ENCODE measurements around the gene CCR6.
"Not testable (repeated sequence)": the region's sequence is repeated elsewhere in the genome, so short reads cannot be mapped to it uniquely, and the experiment has no call there.

CCR6 gene

GRCh38 chr6:167143041-167143440 lies 20.1 kb downstream of the CCR6 start:
- DNase-seq (ENCODE audit: low spot score), result no peak

DNA sequence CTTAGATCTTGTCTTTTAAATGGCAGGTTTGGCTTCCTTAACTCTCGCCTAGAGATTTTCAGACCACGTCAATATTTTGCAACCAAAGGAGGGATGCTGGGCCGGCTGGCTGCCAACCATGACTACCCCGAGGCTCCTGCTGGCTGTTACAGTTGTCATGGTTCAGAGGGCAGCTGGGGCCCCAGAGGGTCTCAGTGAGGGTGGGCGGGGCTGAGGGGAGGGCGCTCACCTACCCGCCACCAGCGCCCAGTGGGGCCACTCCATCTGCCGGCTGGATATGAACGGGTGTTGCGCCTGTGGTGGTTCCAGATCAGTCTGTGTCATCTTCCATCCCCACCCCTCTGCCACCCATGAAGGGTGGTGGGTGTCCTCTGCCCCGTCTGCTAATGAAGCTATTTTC lies 22.6 kb downstream of the CCR6 start:
- DNase-seq (ENCODE audit: low spot score), result no peak

GRCh38 chr6:167146135-167146534 lies 23.2 kb downstream of the CCR6 start:
- DNase-seq (ENCODE audit: low spot score), result no peak

DNA sequence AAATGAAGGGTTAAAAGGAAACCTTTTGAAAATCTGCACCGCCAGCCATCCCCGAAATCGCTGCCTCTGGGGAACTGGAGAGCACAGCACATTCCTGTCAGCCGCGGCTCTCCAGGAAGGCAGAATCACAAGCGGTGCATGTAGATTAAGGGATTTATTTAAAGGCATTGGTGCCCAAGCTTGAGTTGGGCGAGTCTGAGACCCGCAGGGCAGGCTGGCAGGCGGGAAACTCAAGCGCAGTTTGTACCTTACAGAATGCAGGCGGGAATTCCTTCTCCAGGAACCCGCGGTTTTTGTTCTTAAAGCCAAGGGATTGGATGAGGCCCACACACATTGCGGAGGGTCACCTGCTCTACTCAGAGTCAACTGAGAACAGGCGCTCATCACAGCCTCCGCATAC lies 24.1 kb downstream of the CCR6 start:
- no peak for DNase-seq (ENCODE audit: low spot score)

DNA sequence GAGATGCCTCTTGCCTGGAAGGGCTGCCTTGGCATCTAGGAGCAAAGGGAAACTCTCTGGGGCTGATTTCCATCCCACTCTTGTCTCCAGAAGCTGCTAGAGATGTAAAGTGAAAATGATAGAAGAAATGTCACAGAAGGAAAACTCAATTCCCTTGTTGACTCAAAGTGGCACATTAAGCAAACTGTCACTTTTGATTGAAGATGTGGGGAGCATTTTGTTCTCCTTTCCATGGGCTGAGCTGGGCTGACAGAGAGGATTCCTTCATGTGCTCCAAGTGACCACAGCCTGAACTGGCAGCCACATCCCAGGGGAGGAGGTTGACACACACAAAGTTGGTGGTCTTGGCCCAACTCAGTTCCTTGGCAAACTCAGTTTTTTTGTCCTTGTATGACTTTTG lies 25.1 kb downstream of the CCR6 start:
- DNase-seq (ENCODE audit: low spot score), result no peak

GRCh38 chr6:167148997-167149396 lies 26.1 kb downstream of the CCR6 start:
- no peak for DNase-seq (ENCODE audit: low spot score)

GRCh38 chr6:167150941-167151549 lies 28.1 kb downstream of the CCR6 start:
- DNase-seq (ENCODE audit: low spot score), result no peak

- DNase-seq (ENCODE audit: low spot score), result no peak
These were observed 28.8 kb downstream of the CCR6 start for GRCh38 chr6:167151648-167152047.

DNA sequence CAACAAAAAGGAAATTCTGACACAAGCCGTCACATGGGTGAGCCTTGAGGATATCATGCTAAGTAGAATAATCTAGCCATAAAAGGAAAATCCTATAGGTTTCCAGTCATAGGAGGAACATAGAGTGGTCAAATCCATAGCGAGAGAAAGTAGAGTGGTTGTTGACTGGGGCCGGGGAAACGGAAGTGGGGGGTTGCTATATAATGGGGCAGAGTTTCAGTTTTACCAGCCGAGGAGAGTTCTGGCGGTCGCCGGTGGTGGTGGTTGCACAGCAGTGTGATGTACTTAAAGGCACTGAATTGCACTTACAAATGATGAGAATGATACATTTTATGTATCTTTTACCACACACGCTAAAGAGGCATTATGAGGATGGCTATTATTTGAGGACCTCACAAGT lies 30.0 kb downstream of the CCR6 start:
- DNase-seq (ENCODE audit: low spot score), result no peak

DNA sequence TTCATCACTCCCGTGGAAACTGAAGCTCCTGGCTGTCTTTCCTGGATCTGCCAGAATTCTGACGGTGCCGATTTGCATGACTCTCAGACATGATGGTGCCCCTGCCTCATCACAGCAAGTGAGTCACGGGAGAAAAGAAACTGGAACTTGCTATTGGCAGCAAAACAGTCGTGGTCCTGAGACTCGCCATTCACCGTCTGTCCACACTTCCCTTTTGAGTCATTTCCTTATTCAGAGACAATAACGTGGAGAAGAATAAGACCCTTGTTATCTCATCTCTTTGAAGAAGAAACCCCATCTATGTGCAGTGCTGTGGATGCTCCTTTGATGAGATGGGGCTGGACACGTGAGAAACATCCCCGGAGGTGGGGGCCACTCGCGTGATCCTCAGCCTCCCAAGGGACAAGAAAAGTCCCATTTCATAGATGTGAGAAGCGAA lies 30.6 kb downstream of the CCR6 start:
- DNase-seq (ENCODE audit: low spot score), result peak; percentile 29

DNA sequence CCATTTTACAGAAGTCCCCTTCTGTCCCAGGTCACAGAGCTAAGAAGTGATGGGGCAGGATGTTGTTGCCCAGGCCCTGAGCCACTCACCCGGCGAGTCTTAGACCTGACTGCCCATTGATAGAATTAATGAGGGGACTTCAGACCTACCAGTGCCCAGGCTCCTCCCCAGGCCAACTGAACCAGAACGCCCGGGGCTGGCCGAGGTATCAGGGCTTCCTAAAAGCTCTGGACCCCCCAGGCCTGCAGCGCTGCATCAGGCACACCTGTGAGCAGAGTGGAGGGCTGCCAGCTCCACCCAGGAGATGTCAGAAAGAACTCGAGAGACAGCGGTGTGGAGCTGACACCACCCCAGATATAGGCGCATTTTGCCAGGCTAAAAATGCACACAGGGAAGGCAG lies 31.4 kb downstream of the CCR6 start:
- no peak for DNase-seq (ENCODE audit: low spot score)

DNA sequence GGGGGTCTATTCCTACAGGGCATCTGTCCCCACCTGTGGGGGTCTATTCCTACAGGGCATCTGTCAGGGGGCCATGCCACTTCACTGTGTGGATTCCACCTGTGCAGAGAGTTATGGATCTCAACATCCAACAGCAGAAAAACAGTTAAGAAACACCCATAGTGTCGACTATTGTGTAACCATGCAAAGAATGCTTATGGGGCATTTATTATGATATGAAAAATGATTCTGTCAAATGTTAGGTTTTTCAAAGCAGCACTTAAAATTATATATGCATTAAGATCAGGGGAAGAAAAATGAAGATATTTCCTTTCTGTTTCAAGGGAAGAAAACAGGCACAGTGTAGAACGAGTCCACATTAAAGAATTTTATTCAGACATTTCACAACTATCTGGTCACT lies 32.0 kb downstream of the CCR6 start:
- no peak for DNase-seq (ENCODE audit: low spot score)

DNA sequence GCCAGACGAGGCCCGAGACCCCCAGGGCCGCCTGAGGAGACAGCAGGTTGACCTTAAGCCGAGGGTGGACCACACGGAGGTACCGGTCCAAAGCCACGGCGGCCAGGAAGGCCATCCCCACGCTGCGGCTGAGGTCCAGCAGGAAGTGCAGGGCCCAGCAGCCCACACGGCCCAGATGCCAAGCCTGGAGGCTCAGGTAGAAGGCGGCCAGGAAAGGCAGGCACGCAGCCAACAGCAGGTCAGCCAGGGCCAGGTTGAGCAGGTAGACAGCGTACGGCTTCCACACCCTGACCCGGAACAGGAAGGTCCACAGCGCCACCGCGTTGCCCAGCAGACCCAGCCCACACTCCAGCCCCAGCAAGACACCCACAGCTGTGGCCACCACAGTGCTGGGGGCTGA lies 34.5 kb downstream of the CCR6 start:
- DNase-seq (ENCODE audit: low spot score), result no peak

GRCh38 chr6:167157863-167158262 lies 35.0 kb downstream of the CCR6 start, which contains the start of gene GPR31:
GPR31 (minus strand) TSS chr6:167157980; CDS start chr6:167157831, 149 bp downstream.
- DNase-seq (ENCODE audit: low spot score), result no peak

DNA sequence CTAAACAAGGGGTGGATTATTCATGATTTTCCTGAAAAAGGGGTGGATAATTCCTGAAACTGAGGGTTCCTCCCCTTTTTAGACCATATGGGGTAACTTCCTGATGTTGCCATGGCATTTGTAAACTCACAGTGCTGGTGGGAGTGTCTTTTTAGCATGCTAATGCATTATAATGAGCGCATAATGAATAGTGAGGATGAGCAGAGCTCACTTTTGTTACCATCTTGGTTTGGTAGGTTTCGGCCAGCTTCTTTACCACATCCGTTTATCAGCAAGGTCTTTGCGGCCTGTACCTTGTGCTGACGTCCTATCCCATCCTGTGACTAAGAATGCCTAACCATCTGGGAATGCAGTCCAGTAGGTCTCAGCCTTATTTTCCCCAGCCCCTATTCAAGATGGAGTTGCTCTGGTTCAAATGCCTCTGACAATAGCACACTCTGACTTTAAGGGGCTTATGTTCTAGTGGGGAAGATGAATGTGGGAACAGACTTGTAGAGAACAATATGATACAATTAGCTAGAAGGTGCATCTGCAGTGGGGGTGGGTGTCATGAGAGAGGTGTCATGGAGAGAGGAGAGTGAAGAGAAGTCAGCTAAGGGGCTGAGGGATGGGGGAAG lies 39.1 kb downstream of the CCR6 start:
- DNase-seq (ENCODE audit: low spot score), result no peak

- DNase-seq (ENCODE audit: low spot score), result no peak
These were observed 39.7 kb downstream of the CCR6 start for GRCh38 chr6:167162591-167162990.

DNA sequence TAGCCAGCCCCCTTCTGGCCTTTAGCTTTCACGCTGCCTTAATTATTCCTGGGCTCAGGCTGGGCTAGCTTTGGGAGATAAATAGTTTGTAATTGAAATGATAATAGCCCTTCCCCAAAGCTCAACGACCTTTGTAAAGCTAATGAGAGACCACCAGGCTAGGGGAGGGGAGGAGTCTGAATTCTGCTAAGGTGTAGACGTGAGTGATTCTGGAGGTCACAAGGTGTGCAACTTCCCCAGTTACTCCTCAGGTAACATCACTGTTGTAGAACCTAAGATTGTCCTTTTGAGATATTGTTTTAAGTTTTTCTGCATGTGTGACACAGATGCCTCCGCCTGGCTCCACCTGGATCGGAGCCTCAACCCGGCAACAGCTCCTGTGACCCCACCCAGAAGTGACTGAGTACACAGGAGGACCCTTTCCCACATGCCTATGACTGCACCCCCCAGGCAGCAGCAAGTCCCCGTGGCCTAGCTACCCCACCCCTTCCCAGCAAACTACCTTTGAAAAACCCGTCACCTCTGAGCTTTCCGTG lies 40.6 kb downstream of the CCR6 start:
- DNase-seq (ENCODE audit: low spot score), result no peak

- DNase-seq (ENCODE audit: low spot score), result no peak
These were observed 41.4 kb downstream of the CCR6 start for GRCh38 chr6:167164261-167164660.

DNA sequence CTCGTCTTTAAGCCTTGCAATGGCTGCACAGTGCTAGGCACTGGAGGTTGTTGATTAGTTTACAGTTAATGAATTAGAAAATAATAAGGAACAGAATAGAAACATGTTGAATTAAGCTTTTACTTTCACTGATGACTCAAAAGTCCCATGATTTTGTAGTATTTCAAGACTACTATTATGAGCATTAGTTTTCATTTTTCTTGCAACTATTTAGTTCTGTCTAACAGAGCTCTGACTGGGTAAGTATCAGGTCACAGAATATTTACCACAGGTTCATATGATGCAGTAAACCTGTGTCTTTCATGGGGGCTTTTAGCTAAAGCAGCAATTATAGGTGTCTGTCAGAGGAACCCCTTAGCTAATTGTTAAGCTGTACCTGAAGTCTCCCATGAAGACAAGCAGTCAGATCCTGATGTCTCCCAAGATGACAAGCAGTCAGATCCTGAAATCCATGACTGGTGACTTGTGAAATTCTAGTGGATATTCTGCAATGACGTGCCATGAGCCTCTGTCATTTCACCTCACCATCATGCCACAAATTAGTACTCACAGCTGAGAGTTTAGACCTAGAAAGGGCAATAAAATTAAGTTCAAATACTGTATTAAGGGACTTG lies 43.1 kb downstream of the CCR6 start:
- no peak for DNase-seq (ENCODE audit: low spot score)

- not testable (repeated sequence) for DNase-seq (ENCODE audit: low spot score)
These were observed 44.8 kb downstream of the CCR6 start for GRCh38 chr6:167167699-167168098.

GRCh38 chr6:167168296-167168695 lies 45.4 kb downstream of the CCR6 start:
- not testable (repeated sequence) for DNase-seq (ENCODE audit: low spot score)

- DNase-seq (ENCODE audit: low spot score), result not testable (repeated sequence)
These were observed 47.0 kb downstream of the CCR6 start for GRCh38 chr6:167169867-167170266.

DNA sequence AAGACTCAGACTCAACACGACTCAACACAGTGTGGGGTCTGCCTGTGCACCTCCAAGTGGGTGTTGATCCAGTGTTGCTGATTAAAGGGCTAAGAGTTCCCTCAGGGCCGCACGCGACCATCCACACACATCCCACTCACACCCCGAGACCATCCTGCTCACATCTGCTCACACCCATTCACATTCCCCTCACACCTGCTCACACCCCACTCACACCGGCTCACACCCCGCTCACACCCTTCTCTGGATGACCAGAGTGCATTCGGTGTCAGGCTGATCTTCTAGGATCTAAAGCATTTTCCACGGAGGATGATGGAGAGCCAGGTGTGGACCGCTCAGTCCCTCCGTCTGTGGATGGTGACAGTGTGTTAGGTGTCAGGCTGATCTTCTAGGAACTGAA lies 48.4 kb downstream of the CCR6 start:
- not testable (repeated sequence) for DNase-seq (ENCODE audit: low spot score)

Measured in putamen (tissue), 1 donor.